Measurements from ENCODE around the gene PDXK. TPM values are rescaled to one million over a fixed set of nuclear protein-coding genes. Genes with fewer than 3 reads are reported as not detected.

Gene PDXK
- total and polyA plus RNA-seq, 2 of the 13 experiments (the other 11 are each of a cell fraction or from before 2014, with no cell fraction given) = 114 to 184 TPM

- TF ChIP-seq HOXD1 (CRISPR knock-in tag; IDR thresholded peaks at IDR 0.05) (no peak), ZNF687 (CRISPR knock-in tag; IDR thresholded peaks at IDR 0.05) (peak; percentile 45; the same call in 1 of the 2 replicates), ZNF205 (CRISPR knock-in tag; IDR thresholded peaks at IDR 0.05) (no peak), ZNF18 (CRISPR knock-in tag; IDR thresholded peaks at IDR 0.05; ENCODE audit: insufficient replicate concordance) (no peak), TEAD2 (CRISPR knock-in tag; IDR thresholded peaks at IDR 0.05) (no peak), ZFP36 (IDR thresholded peaks at IDR 0.05; ENCODE audit: borderline replicate concordance, low read depth, low read length, partially characterized antibody) (no peak), ZNF503 (CRISPR knock-in tag; IDR thresholded peaks at IDR 0.05) (peak; percentile 15; the same call in 1 of the 2 replicates), PRDM10 (CRISPR knock-in tag; IDR thresholded peaks at IDR 0.05; ENCODE audit: low read depth) (no peak), ZFY (CRISPR knock-in tag; IDR thresholded peaks at IDR 0.05) (no peak), REPIN1 (CRISPR knock-in tag; IDR thresholded peaks at IDR 0.05; ENCODE audit: borderline replicate concordance, low read depth) (no peak), IRF2 (CRISPR knock-in tag; IDR thresholded peaks at IDR 0.05) (no peak), SMAD1 (CRISPR knock-in tag; IDR thresholded peaks at IDR 0.05; ENCODE audit: borderline replicate concordance, low read depth) (no peak), ZNF776 (CRISPR knock-in tag; IDR thresholded peaks at IDR 0.05) (0 out of 2 replicates have a peak, but pooled peaks have one; percentile 36), TAF15 (IDR thresholded peaks at IDR 0.05; ENCODE audit: low read depth, low read length, poor library complexity, severe bottlenecking) (no peak), ZNF773 (CRISPR knock-in tag; IDR thresholded peaks at IDR 0.05; ENCODE audit: borderline replicate concordance) (no peak), ZNF576 (CRISPR knock-in tag; IDR thresholded peaks at IDR 0.05) (no peak), ZFP62 (CRISPR knock-in tag; IDR thresholded peaks at IDR 0.05) (no peak)
Measured at GRCh38 chr21:43699933-43700599, 18.9 kb upstream of the PDXK start (continued).

Measured in HepG2 (cell line).